Urinary bladder (tissue), 4 donors: ENCODE results near the gene AIRE. TPM values are rescaled to one million over a fixed set of nuclear protein-coding genes. Genes with fewer than 3 reads are reported as not detected.

Experiments used
- DNase-seq: peaks from one replicate; pipeline ENCODE4 v3.0.0-alpha.2; 2015; ENCODE audit errors: extremely low spot score
- H3K27ac ChIP-seq: one replicate; pipeline ENCODE4 v1.5.1; 2013; ENCODE audit warnings: low read depth, mild to moderate bottlenecking, moderate library complexity
- H3K36me3 ChIP-seq: one replicate; pipeline ENCODE4 v1.6.1; 2013; ENCODE audit warnings: mild to moderate bottlenecking, moderate library complexity; ENCODE audit not compliant: insufficient read depth
- H3K4me1 ChIP-seq: one replicate; pipeline ENCODE4 v1.6.1; 2013; ENCODE audit warnings: mild to moderate bottlenecking, moderate library complexity; ENCODE audit not compliant: insufficient read depth
- H3K4me3 ChIP-seq: one replicate; pipeline ENCODE4 v1.5.1; 2013; ENCODE audit warnings: low read depth, low read length
- WGBS: extraction: QIAGEN DNeasy Blood & Tissue Kit; methylation state at CpG from one replicate; pipeline ENCODE4 v1.1.7; 2013; 5-methylcytosine and 5-hydroxymethylcytosine counted together
- polyA plus RNA-seq: library from polyadenylated mRNA; stranded (reverse); fragments of 200-250 nt; gene quantifications from one replicate; pipeline ENCODE4 v1.2.3, GENCODE V29; 2013
- total RNA-seq: library from RNA; depleted of rRNA; stranded (reverse); fragments of >200 nt; gene quantifications from one replicate; pipeline ENCODE4 v1.2.3, GENCODE V29; 2014
- donor health status: healthy with polysubstance abuse.
- donor health status: healthy.

The AIRE gene
- total and polyA plus RNA-seq, 2 donors: 0.03 to 0.11 TPM

GRCh38 chr21:44313451-44313850 lies 27.8 kb downstream of the AIRE start:
- WGBS: 90% methylated on average over 13 of the region's 13 CpGs
- Histone ChIP-seq H3K4me1 (no peaks in the 10 kb centered on the region), H3K27ac (no peak overlapping the region), H3K36me3 (peaks cover 8% of the 10 kb centered on the region), H3K4me3 (no peak overlapping the region)
- DNase-seq: no peak

- Histone ChIP-seq H3K27ac (no peak overlapping the region), H3K4me3 (no peak overlapping the region), H3K4me1 (no peaks in the 10 kb centered on the region), H3K36me3 (peaks cover 9% of the 10 kb centered on the region)
- WGBS: 88% methylated on average over 15 of the region's 15 CpGs
- DNase-seq: no peak
Observed at GRCh38 chr21:44314128-44314527, 28.5 kb downstream of the AIRE start.

- H3K27ac ChIP-seq: no peak overlapping the region
- no peak for DNase-seq
- WGBS: 93% methylated on average over 11 of the region's 11 CpGs
- no peaks in the 10 kb centered on the region for H3K4me1 ChIP-seq
- H3K4me3 ChIP-seq: no peak overlapping the region
- H3K36me3 ChIP-seq: peaks cover 10% of the 10 kb centered on the region
Observed at GRCh38 chr21:44314561-44314960, 28.9 kb downstream of the AIRE start.

DNA sequence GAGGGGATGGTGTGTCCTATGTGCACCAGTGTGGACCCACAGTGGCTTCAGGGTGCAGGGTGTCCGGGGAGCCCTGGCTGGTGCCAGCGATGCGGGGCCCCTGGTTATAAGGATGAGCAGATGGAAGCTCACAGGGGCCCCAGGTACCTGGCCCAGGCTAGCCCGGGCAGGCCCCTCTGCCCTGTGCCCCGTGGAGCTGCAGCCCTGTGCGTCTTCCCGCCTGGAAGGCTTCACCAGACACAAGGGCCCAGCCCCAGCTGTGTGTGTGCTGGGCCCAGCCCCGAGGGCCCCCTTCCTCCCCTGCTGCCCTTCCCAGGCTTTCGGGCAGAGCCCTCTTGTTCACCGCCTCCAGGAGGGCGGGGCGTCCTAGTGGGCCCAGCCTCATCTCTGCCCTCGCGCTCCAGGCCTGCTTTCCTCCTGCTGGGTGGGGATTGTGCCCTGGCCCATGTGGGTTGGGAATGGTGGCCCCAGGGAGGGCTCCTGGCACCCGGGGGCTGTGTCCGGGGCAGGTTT lies 30.1 kb downstream of the AIRE start:
- Histone ChIP-seq H3K27ac (no peak overlapping the region), H3K36me3 (peaks cover 10% of the 10 kb centered on the region), H3K4me1 (no peaks in the 10 kb centered on the region), H3K4me3 (no peak overlapping the region)
- no peak for DNase-seq
- 88% methylated on average over 16 of the region's 16 CpGs for WGBS

DNA sequence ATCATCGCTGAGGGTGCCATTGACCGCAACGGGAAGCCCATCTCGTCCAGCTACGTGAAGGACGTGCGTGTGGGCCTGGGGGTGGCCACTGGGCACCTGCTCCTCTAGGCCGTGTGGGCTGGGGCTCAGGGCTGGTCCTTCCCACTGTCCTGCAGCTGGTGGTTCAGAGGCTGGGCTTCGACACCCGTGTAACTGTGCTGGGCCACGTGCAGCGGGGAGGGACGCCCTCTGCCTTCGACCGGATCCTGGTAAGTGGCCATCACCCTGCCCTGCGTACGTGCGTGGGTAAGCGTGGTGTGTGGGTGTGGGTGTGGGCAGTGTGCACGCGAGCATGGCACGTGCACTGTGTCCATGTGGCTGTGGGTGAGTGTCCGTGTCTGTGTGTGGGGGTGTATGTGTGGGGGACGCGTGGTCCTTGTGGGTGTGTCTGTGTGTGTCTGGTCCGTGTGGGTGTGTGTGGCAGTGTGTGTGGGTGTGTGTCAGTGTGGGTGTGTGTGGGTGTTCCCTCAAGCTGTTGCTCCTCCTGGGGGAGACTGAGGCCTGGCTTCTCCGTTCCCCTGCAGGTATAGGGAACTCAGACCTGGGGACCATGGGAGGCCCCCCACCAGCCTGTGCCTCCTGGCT lies 30.7 kb downstream of the AIRE start:
- H3K36me3 ChIP-seq: peaks cover 13% of the 10 kb centered on the region
- WGBS: 92% methylated on average over 27 of the region's 27 CpGs

DNA sequence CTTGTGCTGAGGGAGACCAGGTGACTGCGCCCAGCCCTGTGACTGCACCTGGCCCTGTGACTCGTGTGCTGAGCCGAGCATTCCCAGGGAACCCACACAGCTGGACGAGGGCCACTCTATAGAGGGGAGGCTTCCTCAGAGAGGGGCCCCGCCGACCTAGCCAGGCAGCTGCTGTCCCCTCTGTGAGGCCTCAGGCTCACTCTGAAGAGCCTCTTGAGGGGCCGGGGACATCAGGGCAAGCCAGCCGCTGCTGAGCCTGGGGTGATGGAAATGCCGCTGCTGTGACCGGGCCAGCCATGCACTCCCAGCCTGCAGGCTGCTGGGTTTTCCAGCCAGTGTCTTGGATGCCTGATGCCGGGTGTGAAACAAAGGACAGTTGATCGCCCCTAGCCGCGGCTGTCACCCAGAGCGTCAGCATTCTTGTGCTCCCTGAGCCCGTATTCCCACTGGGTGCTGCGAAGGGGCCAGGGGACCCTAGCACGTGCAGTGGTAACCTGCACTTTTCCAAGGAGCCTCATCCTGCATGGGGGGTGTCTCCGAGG lies 31.6 kb downstream of the AIRE start:
- 91% methylated on average over 19 of the region's 19 CpGs for WGBS
- DNase-seq: no peak
- no peak overlapping the region for H3K4me3 ChIP-seq
- no peaks in the 10 kb centered on the region for H3K4me1 ChIP-seq
- no peak overlapping the region for H3K27ac ChIP-seq
- peaks cover 13% of the 10 kb centered on the region for H3K36me3 ChIP-seq

More for the DNA sequence above, 30.7 kb downstream of the AIRE start:
- Histone ChIP-seq H3K27ac (no peak overlapping the region), H3K4me1 (no peaks in the 10 kb centered on the region), H3K4me3 (no peak overlapping the region)
- DNase-seq: no peak

- Histone ChIP-seq H3K4me1 (no peaks in the 10 kb centered on the region), H3K27ac (no peak overlapping the region), H3K4me3 (no peak overlapping the region), H3K36me3 (peaks cover 15% of the 10 kb centered on the region)
- WGBS: 94% methylated on average over 22 of the region's 22 CpGs
- DNase-seq: no peak
Observed at GRCh38 chr21:44317871-44318270, 32.2 kb downstream of the AIRE start.

- peaks cover 11% of the 10 kb centered on the region for H3K36me3 ChIP-seq
- no peak for DNase-seq
- 93% methylated on average over 25 of the region's 25 CpGs for WGBS
Observed at GRCh38 chr21:44318489-44319285, 33.0 kb downstream of the AIRE start.

GRCh38 chr21:44319407-44320065 lies 33.9 kb downstream of the AIRE start:
- no peak for DNase-seq
- peaks cover 11% of the 10 kb centered on the region for H3K36me3 ChIP-seq
- 93% methylated on average over 35 of the region's 35 CpGs for WGBS
- H3K27ac ChIP-seq: no peak overlapping the region
- H3K4me1 ChIP-seq: no peaks in the 10 kb centered on the region
- H3K4me3 ChIP-seq: no peak overlapping the region

More at GRCh38 chr21:44318489-44319285, 33.0 kb downstream of the AIRE start:
- Histone ChIP-seq H3K4me1 (no peaks in the 10 kb centered on the region), H3K27ac (no peak overlapping the region), H3K4me3 (no peak overlapping the region)

DNA sequence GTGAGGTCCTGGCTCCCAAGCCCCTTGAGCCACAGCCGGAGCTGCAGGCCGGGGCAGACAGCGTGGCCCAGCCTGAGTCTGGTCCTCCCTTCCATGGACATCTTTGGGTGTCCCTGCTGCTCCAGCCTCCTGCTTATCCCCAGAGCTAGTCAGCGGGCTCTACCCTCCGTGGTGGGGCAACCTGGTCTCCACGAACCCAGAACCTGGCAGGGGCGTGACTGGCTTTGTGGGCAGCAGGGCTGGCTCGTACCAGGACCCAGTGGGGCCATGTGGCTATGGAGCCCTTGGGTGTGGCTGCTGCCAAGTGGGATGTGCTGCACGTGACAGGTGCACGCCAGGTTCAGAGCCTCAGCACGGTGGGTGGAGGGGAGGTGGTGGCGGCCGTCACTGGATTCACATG lies 35.2 kb downstream of the AIRE start:
- Histone ChIP-seq H3K27ac (no peak overlapping the region), H3K4me3 (no peak overlapping the region), H3K4me1 (no peaks in the 10 kb centered on the region), H3K36me3 (peaks cover 17% of the 10 kb centered on the region)
- DNase-seq: no peak
- WGBS: 93% methylated on average over 13 of the region's 13 CpGs

- no peak overlapping the region for H3K4me3 ChIP-seq
- no peak for DNase-seq
- no peaks in the 10 kb centered on the region for H3K4me1 ChIP-seq
- peaks cover 17% of the 10 kb centered on the region for H3K36me3 ChIP-seq
- H3K27ac ChIP-seq: no peak overlapping the region
- 93% methylated on average over 23 of the region's 23 CpGs for whole genome bisulfite sequencing
Observed at GRCh38 chr21:44321846-44322450, 36.3 kb downstream of the AIRE start.

DNA sequence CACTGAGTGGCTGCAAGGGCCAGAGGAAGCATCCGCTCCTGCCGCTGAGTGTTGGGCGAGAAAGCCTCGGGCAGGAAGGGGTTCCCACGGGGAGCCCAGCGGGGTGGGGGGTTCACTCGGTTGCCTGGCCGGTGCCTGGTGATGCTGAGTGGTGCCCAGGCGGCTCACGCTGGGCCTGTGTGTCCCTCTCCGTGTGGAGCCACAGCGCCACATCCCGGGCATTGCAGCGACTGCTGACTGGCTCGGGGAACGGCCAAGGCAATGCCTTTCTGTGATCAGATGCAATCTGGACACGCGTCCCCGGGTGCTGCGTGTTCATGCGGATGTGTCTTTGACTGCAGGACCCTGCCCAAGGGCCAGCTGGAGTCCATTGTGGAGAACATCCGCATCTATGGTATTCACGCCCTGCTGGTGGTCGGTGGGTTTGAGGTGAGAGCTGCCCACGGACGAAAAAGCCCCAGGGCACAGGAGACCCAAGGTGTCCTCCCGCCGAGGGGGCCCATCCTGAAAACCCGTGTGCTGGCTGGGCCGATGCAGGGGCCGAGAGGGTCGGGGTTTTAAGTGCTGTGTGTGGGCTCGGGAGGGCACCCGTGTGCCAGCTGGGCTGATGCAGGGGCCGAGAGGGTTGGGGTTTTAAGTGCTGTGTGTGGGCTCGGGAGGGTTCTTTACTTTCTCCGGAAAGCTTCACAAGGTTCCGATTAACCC lies 37.1 kb downstream of the AIRE start:
- Histone ChIP-seq H3K4me1 (no peaks in the 10 kb centered on the region), H3K27ac (no peak overlapping the region), H3K36me3 (peaks cover 17% of the 10 kb centered on the region), H3K4me3 (no peak overlapping the region)
- DNase-seq: no peak
- 92% methylated on average over 38 of the region's 38 CpGs for WGBS

- 88% methylated on average over 20 of the region's 20 CpGs for WGBS
- H3K36me3 ChIP-seq: peaks cover 17% of the 10 kb centered on the region
- no peaks in the 10 kb centered on the region for H3K4me1 ChIP-seq
- no peak overlapping the region for H3K4me3 ChIP-seq
- DNase-seq: no peak
- no peak overlapping the region for H3K27ac ChIP-seq
Observed at GRCh38 chr21:44323591-44323990, 37.9 kb downstream of the AIRE start.
